GM12878 (cell line): ENCODE data around the gene GRK2.

Experiments used
- BHLHE40 ChIP-seq, 2 experiments: fragments of 450-650 bp in 1 of 2; IDR thresholded peaks; 2 replicates each; pipeline ENCODE4 v1.6.1; 2011 to 2017; ENCODE audit warnings: low read depth in 2 of 2, borderline replicate concordance in 1 of 2, improper control_type of control experiment in 1 of 2, low read length in 1 of 2, mild to moderate bottlenecking in 1 of 2
- CBX3 ChIP-seq: fragments of 200-600 bp; sonication (generic); IDR thresholded peaks from 2 replicates; pipeline ENCODE4 v1.6.1; 2016; ENCODE audit warnings: low read depth, borderline replicate concordance
- ETV6 ChIP-seq, 2 experiments: fragments of 450-650 bp in 1 of 2; IDR thresholded peaks in 1 of 2; conservative IDR thresholded peaks in 1 of 2; 2 replicates each; pipeline ENCODE4 v1.6.1; 2014; ENCODE audit warnings: antibody characterized with exemption in 1 of 2, borderline replicate concordance in 1 of 2, low read depth in 1 of 2, mild to moderate bottlenecking in 1 of 2, moderate library complexity in 1 of 2
- KDM1A ChIP-seq: fragments of 200-600 bp; sonication (generic); IDR thresholded peaks from 2 replicates; pipeline ENCODE4 v1.6.1; 2016; ENCODE audit warnings: borderline replicate concordance
- MYC ChIP-seq: IDR thresholded peaks from 2 replicates; pipeline ENCODE4 v1.6.1; 2011; ENCODE audit warnings: mild to moderate bottlenecking, low read length, moderate library complexity, inconsistent platforms; ENCODE audit not compliant: insufficient read depth, insufficient replicate concordance, insufficient read length, severe bottlenecking
- NR2C2 ChIP-seq: IDR thresholded peaks from 2 replicates; pipeline ENCODE4 v1.6.1; 2011; ENCODE audit warnings: borderline replicate concordance, low read depth; ENCODE audit not compliant: control insufficient read depth, insufficient read length
- POLR2A ChIP-seq: IDR thresholded peaks from 2 replicates; pipeline ENCODE4 v1.6.1; 2011; ENCODE audit warnings: low read depth, mild to moderate bottlenecking, low read length
- POU2F2 ChIP-seq: IDR thresholded peaks from 3 replicates; pipeline ENCODE4 v1.6.1; 2011; ENCODE audit warnings: low read depth, mild to moderate bottlenecking, low read length, borderline replicate concordance
- RBBP5 ChIP-seq: fragments of 200-600 bp; sonication (generic); conservative IDR thresholded peaks from 2 replicates; pipeline ENCODE4 v1.6.1; 2016
- ZNF274 ChIP-seq: IDR thresholded peaks from one replicate; pipeline ENCODE4 v1.8.0; 2011; ENCODE audit not compliant: insufficient read length, insufficient read depth
- TF ChIP-seq, protein P1 (sequence below): IDR thresholded peaks from 2 replicates; pipeline ENCODE4 v1.6.1; 2012; ENCODE audit warnings: mild to moderate bottlenecking, low read depth, low read length
- TF ChIP-seq, protein P2 (sequence below), 3 experiments: IDR thresholded peaks in 2 of 3; conservative IDR thresholded peaks in 1 of 3; 2 replicates each; pipeline ENCODE4 v1.5.1; 2011; ENCODE audit warnings: low read depth in 3 of 3, low read length in 3 of 3, mild to moderate bottlenecking in 3 of 3, control low read depth in 2 of 3, moderate library complexity in 2 of 3, inconsistent platforms in 1 of 3, mixed read lengths in 1 of 3; ENCODE audit not compliant: control insufficient read depth in 2 of 3, insufficient read depth in 1 of 3; ENCODE audit errors: extremely low read depth in 1 of 3
- TF ChIP-seq, protein P3 (sequence below): fragments of 150-350 bp; IDR thresholded peaks from 2 replicates; pipeline ENCODE4 v1.6.1; 2014; ENCODE audit warnings: mild to moderate bottlenecking, low read depth, low read length
- TF ChIP-seq, protein P4 (sequence below): fragments of 450-650 bp; IDR thresholded peaks from 2 replicates; pipeline ENCODE4 v1.6.1; 2017; ENCODE audit warnings: mild to moderate bottlenecking, moderate library complexity

DNA sequence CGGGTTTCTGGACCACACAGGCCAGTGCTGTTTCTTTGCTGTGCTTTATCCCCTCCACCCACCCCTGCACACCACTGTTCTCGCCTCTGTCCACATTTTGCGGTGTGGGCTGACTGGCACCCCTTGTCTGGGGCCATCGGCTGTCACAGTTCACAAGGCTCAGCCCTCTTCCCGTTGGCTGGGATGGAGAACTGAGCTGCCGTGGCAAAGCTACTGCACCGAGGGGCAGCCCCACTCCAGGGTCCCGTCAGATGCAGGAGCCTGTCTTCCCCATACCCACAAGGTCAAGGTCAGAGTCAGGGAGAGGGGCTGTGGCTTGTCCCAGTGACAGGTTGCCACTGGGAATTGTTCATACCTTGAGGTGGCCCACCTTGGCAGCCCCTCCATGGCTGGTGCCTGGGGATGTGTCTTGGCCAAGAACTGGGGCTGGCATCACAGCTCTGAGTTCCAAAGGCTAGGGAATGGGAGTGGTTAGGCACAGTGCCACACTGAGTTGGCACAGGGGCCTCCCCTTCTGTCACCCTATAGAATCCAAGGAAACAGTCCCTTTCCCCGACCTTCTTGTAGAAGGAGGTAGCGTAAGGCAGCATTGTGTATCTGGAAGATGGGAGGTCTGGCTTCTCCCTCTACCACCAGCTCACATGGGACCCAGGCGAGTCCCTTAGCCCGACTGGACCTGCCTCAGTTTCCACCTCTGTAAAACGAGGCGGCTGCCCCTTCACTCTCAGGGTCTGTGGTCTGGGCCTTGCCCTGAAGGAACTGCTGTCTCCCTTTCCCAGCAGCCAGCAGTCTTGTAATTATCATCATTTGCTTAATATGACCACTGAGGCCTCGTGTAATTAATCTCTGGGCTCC, 3.4 kb downstream of the GRK2 start:
- TF ChIP-seq MYC (no peak), POU2F2 (no peak), RBBP5 (no peak), POLR2A (peak; percentile 25; the same call in 1 of the 2 replicates), BHLHE40 (IDR thresholded peaks at IDR 0.05; ENCODE audit: borderline replicate concordance in 1 of 2, low read depth in 2 of 2, low read length in 1 of 2) (no peak), ZNF274 (no peak), CBX3 (no peak), NR2C2 (no peak), KDM1A (no peak), ETV6 (conservative IDR thresholded peaks at IDR 0.05 in 1 of 2, IDR thresholded peaks at IDR 0.05 in 1 of 2; ENCODE audit: borderline replicate concordance in 1 of 2, low read depth in 1 of 2) (no peak)
- TF ChIP-seq, protein P1, sequence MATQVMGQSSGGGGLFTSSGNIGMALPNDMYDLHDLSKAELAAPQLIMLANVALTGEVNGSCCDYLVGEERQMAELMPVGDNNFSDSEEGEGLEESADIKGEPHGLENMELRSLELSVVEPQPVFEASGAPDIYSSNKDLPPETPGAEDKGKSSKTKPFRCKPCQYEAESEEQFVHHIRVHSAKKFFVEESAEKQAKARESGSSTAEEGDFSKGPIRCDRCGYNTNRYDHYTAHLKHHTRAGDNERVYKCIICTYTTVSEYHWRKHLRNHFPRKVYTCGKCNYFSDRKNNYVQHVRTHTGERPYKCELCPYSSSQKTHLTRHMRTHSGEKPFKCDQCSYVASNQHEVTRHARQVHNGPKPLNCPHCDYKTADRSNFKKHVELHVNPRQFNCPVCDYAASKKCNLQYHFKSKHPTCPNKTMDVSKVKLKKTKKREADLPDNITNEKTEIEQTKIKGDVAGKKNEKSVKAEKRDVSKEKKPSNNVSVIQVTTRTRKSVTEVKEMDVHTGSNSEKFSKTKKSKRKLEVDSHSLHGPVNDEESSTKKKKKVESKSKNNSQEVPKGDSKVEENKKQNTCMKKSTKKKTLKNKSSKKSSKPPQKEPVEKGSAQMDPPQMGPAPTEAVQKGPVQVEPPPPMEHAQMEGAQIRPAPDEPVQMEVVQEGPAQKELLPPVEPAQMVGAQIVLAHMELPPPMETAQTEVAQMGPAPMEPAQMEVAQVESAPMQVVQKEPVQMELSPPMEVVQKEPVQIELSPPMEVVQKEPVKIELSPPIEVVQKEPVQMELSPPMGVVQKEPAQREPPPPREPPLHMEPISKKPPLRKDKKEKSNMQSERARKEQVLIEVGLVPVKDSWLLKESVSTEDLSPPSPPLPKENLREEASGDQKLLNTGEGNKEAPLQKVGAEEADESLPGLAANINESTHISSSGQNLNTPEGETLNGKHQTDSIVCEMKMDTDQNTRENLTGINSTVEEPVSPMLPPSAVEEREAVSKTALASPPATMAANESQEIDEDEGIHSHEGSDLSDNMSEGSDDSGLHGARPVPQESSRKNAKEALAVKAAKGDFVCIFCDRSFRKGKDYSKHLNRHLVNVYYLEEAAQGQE = no peak
- TF ChIP-seq, protein P2, sequence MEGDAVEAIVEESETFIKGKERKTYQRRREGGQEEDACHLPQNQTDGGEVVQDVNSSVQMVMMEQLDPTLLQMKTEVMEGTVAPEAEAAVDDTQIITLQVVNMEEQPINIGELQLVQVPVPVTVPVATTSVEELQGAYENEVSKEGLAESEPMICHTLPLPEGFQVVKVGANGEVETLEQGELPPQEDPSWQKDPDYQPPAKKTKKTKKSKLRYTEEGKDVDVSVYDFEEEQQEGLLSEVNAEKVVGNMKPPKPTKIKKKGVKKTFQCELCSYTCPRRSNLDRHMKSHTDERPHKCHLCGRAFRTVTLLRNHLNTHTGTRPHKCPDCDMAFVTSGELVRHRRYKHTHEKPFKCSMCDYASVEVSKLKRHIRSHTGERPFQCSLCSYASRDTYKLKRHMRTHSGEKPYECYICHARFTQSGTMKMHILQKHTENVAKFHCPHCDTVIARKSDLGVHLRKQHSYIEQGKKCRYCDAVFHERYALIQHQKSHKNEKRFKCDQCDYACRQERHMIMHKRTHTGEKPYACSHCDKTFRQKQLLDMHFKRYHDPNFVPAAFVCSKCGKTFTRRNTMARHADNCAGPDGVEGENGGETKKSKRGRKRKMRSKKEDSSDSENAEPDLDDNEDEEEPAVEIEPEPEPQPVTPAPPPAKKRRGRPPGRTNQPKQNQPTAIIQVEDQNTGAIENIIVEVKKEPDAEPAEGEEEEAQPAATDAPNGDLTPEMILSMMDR (IDR thresholded peaks at IDR 0.05 in 2 of 3, conservative IDR thresholded peaks at IDR 0.05 in 1 of 3; ENCODE audit: control insufficient read depth in 2 of 3, extremely low read depth in 1 of 3, insufficient read depth in 1 of 3, low read depth in 3 of 3, low read length in 3 of 3) = no peak
- TF ChIP-seq, protein P3, sequence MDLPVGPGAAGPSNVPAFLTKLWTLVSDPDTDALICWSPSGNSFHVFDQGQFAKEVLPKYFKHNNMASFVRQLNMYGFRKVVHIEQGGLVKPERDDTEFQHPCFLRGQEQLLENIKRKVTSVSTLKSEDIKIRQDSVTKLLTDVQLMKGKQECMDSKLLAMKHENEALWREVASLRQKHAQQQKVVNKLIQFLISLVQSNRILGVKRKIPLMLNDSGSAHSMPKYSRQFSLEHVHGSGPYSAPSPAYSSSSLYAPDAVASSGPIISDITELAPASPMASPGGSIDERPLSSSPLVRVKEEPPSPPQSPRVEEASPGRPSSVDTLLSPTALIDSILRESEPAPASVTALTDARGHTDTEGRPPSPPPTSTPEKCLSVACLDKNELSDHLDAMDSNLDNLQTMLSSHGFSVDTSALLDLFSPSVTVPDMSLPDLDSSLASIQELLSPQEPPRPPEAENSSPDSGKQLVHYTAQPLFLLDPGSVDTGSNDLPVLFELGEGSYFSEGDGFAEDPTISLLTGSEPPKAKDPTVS = no peak
- TF ChIP-seq, protein P4, sequence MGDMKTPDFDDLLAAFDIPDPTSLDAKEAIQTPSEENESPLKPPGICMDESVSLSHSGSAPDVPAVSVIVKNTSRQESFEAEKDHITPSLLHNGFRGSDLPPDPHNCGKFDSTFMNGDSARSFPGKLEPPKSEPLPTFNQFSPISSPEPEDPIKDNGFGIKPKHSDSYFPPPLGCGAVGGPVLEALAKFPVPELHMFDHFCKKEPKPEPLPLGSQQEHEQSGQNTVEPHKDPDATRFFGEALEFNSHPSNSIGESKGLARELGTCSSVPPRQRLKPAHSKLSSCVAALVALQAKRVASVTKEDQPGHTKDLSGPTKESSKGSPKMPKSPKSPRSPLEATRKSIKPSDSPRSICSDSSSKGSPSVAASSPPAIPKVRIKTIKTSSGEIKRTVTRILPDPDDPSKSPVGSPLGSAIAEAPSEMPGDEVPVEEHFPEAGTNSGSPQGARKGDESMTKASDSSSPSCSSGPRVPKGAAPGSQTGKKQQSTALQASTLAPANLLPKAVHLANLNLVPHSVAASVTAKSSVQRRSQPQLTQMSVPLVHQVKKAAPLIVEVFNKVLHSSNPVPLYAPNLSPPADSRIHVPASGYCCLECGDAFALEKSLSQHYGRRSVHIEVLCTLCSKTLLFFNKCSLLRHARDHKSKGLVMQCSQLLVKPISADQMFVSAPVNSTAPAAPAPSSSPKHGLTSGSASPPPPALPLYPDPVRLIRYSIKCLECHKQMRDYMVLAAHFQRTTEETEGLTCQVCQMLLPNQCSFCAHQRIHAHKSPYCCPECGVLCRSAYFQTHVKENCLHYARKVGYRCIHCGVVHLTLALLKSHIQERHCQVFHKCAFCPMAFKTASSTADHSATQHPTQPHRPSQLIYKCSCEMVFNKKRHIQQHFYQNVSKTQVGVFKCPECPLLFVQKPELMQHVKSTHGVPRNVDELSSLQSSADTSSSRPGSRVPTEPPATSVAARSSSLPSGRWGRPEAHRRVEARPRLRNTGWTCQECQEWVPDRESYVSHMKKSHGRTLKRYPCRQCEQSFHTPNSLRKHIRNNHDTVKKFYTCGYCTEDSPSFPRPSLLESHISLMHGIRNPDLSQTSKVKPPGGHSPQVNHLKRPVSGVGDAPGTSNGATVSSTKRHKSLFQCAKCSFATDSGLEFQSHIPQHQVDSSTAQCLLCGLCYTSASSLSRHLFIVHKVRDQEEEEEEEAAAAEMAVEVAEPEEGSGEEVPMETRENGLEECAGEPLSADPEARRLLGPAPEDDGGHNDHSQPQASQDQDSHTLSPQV = no peak
